Measurements from ENCODE around the gene CFAP61.

- TF ChIP-seq ZNF639 (CRISPR knock-in tag; conservative IDR thresholded peaks at IDR 0.05 in 1 of 2, IDR thresholded peaks at IDR 0.05 in 1 of 2) (no peak), CTCF (IDR thresholded peaks at IDR 0.05 in 2 of 3, conservative IDR thresholded peaks at IDR 0.05 in 1 of 3; ENCODE audit: insufficient read depth in 2 of 3, low read depth in 1 of 3, low read length in 3 of 3) (no peak), GABPA (tag; conservative IDR thresholded peaks at IDR 0.05; ENCODE audit: low read depth) (no peak), TCF15 (CRISPR knock-in tag; IDR thresholded peaks at IDR 0.05) (no peak), SRSF1 (IDR thresholded peaks at IDR 0.05; ENCODE audit: low read depth, low read length) (no peak), BHLHE40 (IDR thresholded peaks at IDR 0.05; ENCODE audit: low read length) (no peak), NR1H2 (CRISPR knock-in tag; IDR thresholded peaks at IDR 0.05) (no peak), RBM25 (IDR thresholded peaks at IDR 0.05; ENCODE audit: low read depth, low read length, severe bottlenecking) (no peak), NCOA1 (IDR thresholded peaks at IDR 0.05; ENCODE audit: low read depth) (no peak), EP300 (IDR thresholded peaks at IDR 0.05; ENCODE audit: low read length) (no peak), SIN3A (IDR thresholded peaks at IDR 0.05; ENCODE audit: borderline replicate concordance in 2 of 2, control insufficient read depth in 1 of 2, low read depth in 2 of 2, low read length in 2 of 2) (no peak), L3MBTL2 (IDR thresholded peaks at IDR 0.05) (no peak), TARDBP (IDR thresholded peaks at IDR 0.05) (no peak)
These were observed 161.3 kb downstream of the CFAP61 start for GRCh38 chr20:20213526-20214121.
